ENCODE data around the gene CARMIL3.

The CARMIL3 gene

GRCh38 chr14:24074625-24075484 is 23.0 kb downstream of the CARMIL3 start:
- H3K27ac ChIP-seq (ENCODE audit: low read length), result no peak overlapping the region
- H3K9ac ChIP-seq (ENCODE audit: low read depth, low read length), result no peak overlapping the region
- H3K36me3 ChIP-seq (ENCODE audit: insufficient read depth, low read depth, low read length), result no peaks in the 10 kb centered on the region
- H3K4me3 ChIP-seq (ENCODE audit: low read length), result no peak overlapping the region
- no peaks in the 10 kb centered on the region for H3K9me3 ChIP-seq (ENCODE audit: insufficient read depth, low read depth, low read length)
- H3K4me1 ChIP-seq (ENCODE audit: insufficient read depth, low read length), result peaks cover 2% of the 10 kb centered on the region; the same call in 1 of the 2 replicates
- peaks cover 3% of the 10 kb centered on the region; the same call in 1 of the 2 replicates for H3K27me3 ChIP-seq (ENCODE audit: insufficient read depth, low read length)

- Histone ChIP-seq H3K9ac (ENCODE audit: low read depth, low read length) (no peak overlapping the region), H3K27ac (ENCODE audit: low read length) (no peak overlapping the region)
These were observed 23.9 kb downstream of the CARMIL3 start for GRCh38 chr14:24075485-24076301.

GRCh38 chr14:24076302-24076601 is 24.4 kb downstream of the CARMIL3 start:
- Histone ChIP-seq H3K4me3 (ENCODE audit: low read length) (no peak overlapping the region), H3K36me3 (ENCODE audit: insufficient read depth, low read depth, low read length) (no peaks in the 10 kb centered on the region), H3K9me3 (ENCODE audit: insufficient read depth, low read depth, low read length) (no peaks in the 10 kb centered on the region), H3K27ac (ENCODE audit: low read length) (no peak overlapping the region), H3K4me1 (ENCODE audit: insufficient read depth, low read length) (peaks cover 11% of the 10 kb centered on the region; the same call in 1 of the 2 replicates), H3K27me3 (ENCODE audit: insufficient read depth, low read length) (peaks cover 17% of the 10 kb centered on the region), H3K9ac (ENCODE audit: low read depth, low read length) (no peak overlapping the region)

More at GRCh38 chr14:24075485-24076301, 23.9 kb downstream of the CARMIL3 start:
- H3K36me3 ChIP-seq (ENCODE audit: insufficient read depth, low read depth, low read length), result no peaks in the 10 kb centered on the region
- peaks cover 10% of the 10 kb centered on the region; the same call in 1 of the 2 replicates for H3K4me1 ChIP-seq (ENCODE audit: insufficient read depth, low read length)
- H3K4me3 ChIP-seq (ENCODE audit: low read length), result no peak overlapping the region
- H3K9me3 ChIP-seq (ENCODE audit: insufficient read depth, low read depth, low read length), result no peaks in the 10 kb centered on the region
- peaks cover 11% of the 10 kb centered on the region for H3K27me3 ChIP-seq (ENCODE audit: insufficient read depth, low read length)

- Histone ChIP-seq H3K27ac (ENCODE audit: low read length) (no peak overlapping the region), H3K4me1 (ENCODE audit: insufficient read depth, low read length) (peaks cover 13% of the 10 kb centered on the region; the same call in 1 of the 2 replicates), H3K9ac (ENCODE audit: low read depth, low read length) (no peak overlapping the region), H3K27me3 (ENCODE audit: insufficient read depth, low read length) (peaks cover 22% of the 10 kb centered on the region), H3K36me3 (ENCODE audit: insufficient read depth, low read depth, low read length) (no peaks in the 10 kb centered on the region), H3K9me3 (ENCODE audit: insufficient read depth, low read depth, low read length) (no peaks in the 10 kb centered on the region), H3K4me3 (ENCODE audit: low read length) (no peak overlapping the region)
These were observed 25.3 kb downstream of the CARMIL3 start for GRCh38 chr14:24077086-24077485.

- Histone ChIP-seq H3K9ac (ENCODE audit: low read depth, low read length) (no peak overlapping the region), H3K4me3 (ENCODE audit: low read length) (no peak overlapping the region), H3K27ac (ENCODE audit: low read length) (no peak overlapping the region), H3K4me1 (ENCODE audit: insufficient read depth, low read length) (peaks cover 14% of the 10 kb centered on the region; the same call in 1 of the 2 replicates), H3K27me3 (ENCODE audit: insufficient read depth, low read length) (peaks cover 32% of the 10 kb centered on the region), H3K9me3 (ENCODE audit: insufficient read depth, low read depth, low read length) (no peaks in the 10 kb centered on the region), H3K36me3 (ENCODE audit: insufficient read depth, low read depth, low read length) (no peaks in the 10 kb centered on the region)
These were observed 26.3 kb downstream of the CARMIL3 start for GRCh38 chr14:24078146-24078545.

GRCh38 chr14:24079491-24080141 is 27.8 kb downstream of the CARMIL3 start:
- no peak overlapping the region for H3K27ac ChIP-seq (ENCODE audit: low read length)

GRCh38 chr14:24080142-24080530 is 28.3 kb downstream of the CARMIL3 start:
- Histone ChIP-seq H3K4me3 (ENCODE audit: low read length) (peak overlapping the region; percentile 78; the same call in 1 of the 2 replicates), H3K36me3 (ENCODE audit: insufficient read depth, low read depth, low read length) (no peaks in the 10 kb centered on the region), H3K27ac (ENCODE audit: low read length) (no peak overlapping the region), H3K4me1 (ENCODE audit: insufficient read depth, low read length) (peaks cover 14% of the 10 kb centered on the region; the same call in 1 of the 2 replicates), H3K9ac (ENCODE audit: low read depth, low read length) (peak overlapping the region; percentile 63; the same call in 1 of the 2 replicates), H3K9me3 (ENCODE audit: insufficient read depth, low read depth, low read length) (no peaks in the 10 kb centered on the region), H3K27me3 (ENCODE audit: insufficient read depth, low read length) (peaks cover 44% of the 10 kb centered on the region)

More at GRCh38 chr14:24079491-24080141, 27.8 kb downstream of the CARMIL3 start:
- Histone ChIP-seq H3K36me3 (ENCODE audit: insufficient read depth, low read depth, low read length) (no peaks in the 10 kb centered on the region), H3K4me3 (ENCODE audit: low read length) (no peak overlapping the region), H3K27me3 (ENCODE audit: insufficient read depth, low read length) (peaks cover 44% of the 10 kb centered on the region), H3K9ac (ENCODE audit: low read depth, low read length) (no peak overlapping the region), H3K9me3 (ENCODE audit: insufficient read depth, low read depth, low read length) (no peaks in the 10 kb centered on the region), H3K4me1 (ENCODE audit: insufficient read depth, low read length) (peaks cover 14% of the 10 kb centered on the region; the same call in 1 of the 2 replicates)

GRCh38 chr14:24080888-24081738 is 29.3 kb downstream of the CARMIL3 start:
- peaks cover 14% of the 10 kb centered on the region; the same call in 1 of the 2 replicates for H3K4me1 ChIP-seq (ENCODE audit: insufficient read depth, low read length)
- H3K9ac ChIP-seq (ENCODE audit: low read depth, low read length), result peak overlapping the region; percentile 63; the same call in 1 of the 2 replicates
- H3K36me3 ChIP-seq (ENCODE audit: insufficient read depth, low read depth, low read length), result no peaks in the 10 kb centered on the region
- peaks cover 44% of the 10 kb centered on the region for H3K27me3 ChIP-seq (ENCODE audit: insufficient read depth, low read length)
- peak overlapping the region; percentile 78 for H3K4me3 ChIP-seq (ENCODE audit: low read length)
- H3K27ac ChIP-seq (ENCODE audit: low read length), result no peak overlapping the region
- H3K9me3 ChIP-seq (ENCODE audit: insufficient read depth, low read depth, low read length), result no peaks in the 10 kb centered on the region

- Histone ChIP-seq H3K27me3 (ENCODE audit: insufficient read depth, low read length) (peaks cover 44% of the 10 kb centered on the region), H3K9ac (ENCODE audit: low read depth, low read length) (peak overlapping the region; percentile 63; the same call in 1 of the 2 replicates), H3K27ac (ENCODE audit: low read length) (no peak overlapping the region), H3K4me1 (ENCODE audit: insufficient read depth, low read length) (peaks cover 14% of the 10 kb centered on the region; the same call in 1 of the 2 replicates), H3K9me3 (ENCODE audit: insufficient read depth, low read depth, low read length) (no peaks in the 10 kb centered on the region), H3K4me3 (ENCODE audit: low read length) (peak overlapping the region; percentile 78; the same call in 1 of the 2 replicates), H3K36me3 (ENCODE audit: insufficient read depth, low read depth, low read length) (no peaks in the 10 kb centered on the region)
These were observed 30.0 kb downstream of the CARMIL3 start for GRCh38 chr14:24081739-24082211.

GRCh38 chr14:24082411-24083080 is 30.7 kb downstream of the CARMIL3 start:
- Histone ChIP-seq H3K9me3 (ENCODE audit: insufficient read depth, low read depth, low read length) (no peaks in the 10 kb centered on the region), H3K27ac (ENCODE audit: low read length) (no peak overlapping the region), H3K27me3 (ENCODE audit: insufficient read depth, low read length) (peaks cover 44% of the 10 kb centered on the region), H3K36me3 (ENCODE audit: insufficient read depth, low read depth, low read length) (no peaks in the 10 kb centered on the region), H3K9ac (ENCODE audit: low read depth, low read length) (no peak overlapping the region; the same call in 1 of the 2 replicates), H3K4me1 (ENCODE audit: insufficient read depth, low read length) (peaks cover 14% of the 10 kb centered on the region; the same call in 1 of the 2 replicates), H3K4me3 (ENCODE audit: low read length) (no peak overlapping the region)
